Caki2 (cell line): ENCODE results near the gene CNTNAP1. TPM values are rescaled to one million over a fixed set of nuclear protein-coding genes. Genes with fewer than 3 reads are reported as not detected.
"Not testable (repeated sequence)": the region's sequence is repeated elsewhere in the genome, so short reads cannot be mapped to it uniquely, and the experiment has no call there.

Source experiments
- DNase-seq: peaks from one replicate; pipeline ENCODE4 v3.0.0-alpha.2; 2015; ENCODE audit warnings: low read depth
- in situ Hi-C: cut with HindIII; loops from 2 replicates; pipeline ENCODE4 v1.10.0; 2016; ENCODE audit warnings: low sequenced_read_pairs, low pct_unique_long_range_greater_than_20kb, mixed read lengths
- total RNA-seq: library from RNA; depleted of rRNA; stranded (reverse); fragments of >200 nt; shearing (Covaris generic); gene quantifications from 2 replicates; pipeline ENCODE4 v1.2.3, GENCODE V29; 2014; ENCODE audit warnings: low replicate concordance

Gene CNTNAP1
- total RNA-seq, 1 experiment from 2014 or later = 3.2 TPM

DNA sequence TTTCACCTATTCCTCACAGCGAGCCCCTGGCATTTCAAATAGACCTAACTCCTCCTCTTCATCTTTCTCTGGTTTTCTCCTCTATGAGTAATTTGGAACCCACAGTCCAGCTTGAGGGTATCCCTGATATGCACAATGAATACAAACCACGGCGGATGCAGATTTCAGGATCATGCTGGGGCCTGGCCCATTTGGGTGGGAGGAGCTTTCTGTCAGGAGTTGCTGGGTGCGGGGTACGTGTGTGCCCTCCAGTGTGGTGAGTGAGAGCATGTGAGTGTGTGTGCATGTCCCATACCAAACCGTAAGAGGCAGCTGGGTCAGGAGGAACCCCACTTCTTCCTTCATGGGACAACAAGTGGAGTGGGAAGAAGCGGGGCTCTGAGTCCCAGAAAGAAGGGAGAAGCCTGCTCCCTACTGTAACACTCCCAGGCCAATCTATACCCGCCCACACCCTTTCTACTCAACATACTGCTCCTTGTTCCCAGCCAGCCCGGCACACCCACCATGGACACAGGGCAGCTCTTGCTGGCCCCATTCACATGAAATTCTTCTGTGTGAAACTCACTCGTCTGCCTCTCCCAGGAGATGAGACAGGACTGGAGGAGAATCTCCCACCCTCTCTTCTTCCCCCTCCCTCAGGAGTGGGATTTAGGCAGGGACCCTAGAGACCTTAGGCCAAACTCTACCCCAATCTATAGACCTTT is 18.4 kb downstream of the CNTNAP1 start:
- in situ Hi-C loops = no loop called here
- no peak for DNase-seq

DNA sequence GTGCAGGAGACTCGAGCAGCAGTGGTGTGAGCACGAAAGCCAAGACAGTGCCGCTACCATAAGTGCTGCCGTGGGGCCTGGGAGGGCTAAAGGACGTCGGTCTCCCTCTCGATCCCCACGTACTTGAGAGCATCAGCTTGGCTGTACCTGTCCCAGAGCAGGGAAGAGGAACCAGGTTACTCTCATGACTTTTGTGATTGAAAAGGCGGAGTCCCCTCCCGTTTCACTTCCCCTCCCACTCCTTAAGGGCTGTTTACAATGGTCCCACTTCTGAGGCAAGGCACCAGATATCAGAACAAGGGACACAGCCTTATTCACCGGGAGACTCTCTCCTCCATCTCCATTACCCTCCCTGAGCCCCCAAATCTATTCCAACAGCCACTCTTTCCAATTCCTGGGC is 20.1 kb downstream of the CNTNAP1 start:
- DNase-seq = no peak
- in situ Hi-C loops = no loop called here

DNA sequence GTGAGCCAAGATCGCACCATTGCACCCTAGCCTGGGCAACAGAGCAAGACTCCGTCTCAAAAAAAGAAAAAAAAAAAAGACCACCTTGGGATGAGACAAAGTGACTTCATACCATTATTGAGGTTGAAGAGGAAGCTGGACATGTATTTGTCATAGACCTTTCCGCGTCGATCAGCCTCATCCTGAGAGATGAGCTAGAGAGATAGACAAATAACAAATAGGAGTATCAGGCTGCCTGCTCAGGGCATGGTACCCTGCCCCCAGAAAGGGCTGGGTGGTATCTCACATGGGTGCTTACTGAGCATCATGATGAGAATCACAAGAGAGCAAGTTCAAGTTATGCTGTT is 22.1 kb downstream of the CNTNAP1 start:
- in situ Hi-C loops = no loop called here
- no peak for DNase-seq

DNA sequence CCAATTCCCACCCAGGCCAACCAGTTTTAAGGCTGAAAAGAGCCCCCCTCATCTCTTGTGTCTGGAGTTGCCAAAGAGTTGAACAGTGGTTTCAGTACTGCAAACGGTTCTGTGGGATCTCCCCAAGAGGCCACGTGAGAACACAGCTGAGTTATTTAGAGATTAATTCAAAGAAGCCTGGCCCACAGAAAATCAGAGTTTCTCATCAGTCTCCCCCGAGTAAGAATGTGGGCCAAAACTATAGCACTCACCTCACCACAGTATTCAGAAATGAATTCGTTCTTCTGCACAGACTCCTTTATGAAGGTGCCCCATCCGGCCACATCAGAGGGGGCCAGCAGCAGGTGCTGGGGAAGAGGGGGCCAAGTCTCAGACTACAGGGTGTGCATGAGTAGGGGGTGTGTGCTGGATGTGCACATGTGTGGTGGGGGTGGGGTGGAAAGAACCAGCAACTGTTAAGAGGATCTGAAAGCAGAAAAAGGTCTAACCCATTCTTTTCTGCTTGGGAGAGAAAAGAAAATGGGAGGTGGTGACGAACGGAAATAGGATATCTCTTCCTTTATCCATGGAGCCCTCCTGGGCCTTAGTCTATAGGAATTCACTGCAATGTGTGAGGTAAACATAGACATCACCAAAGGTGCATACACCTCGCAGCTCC is 22.6 kb downstream of the CNTNAP1 start:
- DNase-seq = no peak
- in situ Hi-C loops = no loop called here

DNA sequence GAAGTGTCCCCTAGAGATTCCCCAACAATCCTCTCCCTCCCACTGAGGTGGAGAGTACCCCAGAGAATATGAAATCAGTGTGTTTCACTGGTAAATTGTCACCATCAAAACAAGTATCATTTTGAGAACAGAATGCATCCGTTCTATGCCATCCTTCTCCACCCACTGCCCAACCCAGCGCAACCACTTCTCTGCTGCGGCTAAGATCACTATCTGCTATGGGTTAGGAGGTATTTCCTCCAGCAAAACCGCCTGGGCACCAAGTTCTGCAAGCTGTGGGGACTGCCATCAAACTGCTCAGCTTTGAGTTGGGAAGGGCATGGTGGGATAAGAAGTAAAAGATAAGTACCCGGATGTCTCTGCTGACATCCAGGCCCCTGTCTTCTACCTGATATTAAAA is 24.4 kb downstream of the CNTNAP1 start:
- in situ Hi-C loops = no loop called here

DNA sequence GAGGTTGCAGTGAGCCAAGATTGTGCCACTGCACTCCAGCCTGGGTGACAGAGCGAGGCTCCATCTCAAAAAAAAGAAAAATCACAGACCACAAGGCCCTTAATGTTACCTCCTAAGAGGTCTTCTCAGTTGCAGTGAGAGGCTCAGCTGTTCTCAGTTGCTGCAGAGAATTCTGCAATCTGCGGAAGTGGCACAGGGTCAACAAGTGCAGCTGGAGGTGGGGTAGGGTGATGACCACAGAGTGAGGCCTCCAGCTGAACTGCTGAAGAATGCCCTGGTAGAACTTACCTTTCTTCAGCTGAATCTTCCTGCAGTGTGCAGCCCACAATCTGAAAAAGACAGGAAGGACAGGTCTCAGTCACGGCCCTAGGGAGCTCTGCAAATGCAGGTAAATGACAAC is 26.3 kb downstream of the CNTNAP1 start:
- in situ Hi-C loops = no loop called here
- DNase-seq = no peak

More for the DNA sequence above, 24.4 kb downstream of the CNTNAP1 start:
- DNase-seq = no peak

DNA sequence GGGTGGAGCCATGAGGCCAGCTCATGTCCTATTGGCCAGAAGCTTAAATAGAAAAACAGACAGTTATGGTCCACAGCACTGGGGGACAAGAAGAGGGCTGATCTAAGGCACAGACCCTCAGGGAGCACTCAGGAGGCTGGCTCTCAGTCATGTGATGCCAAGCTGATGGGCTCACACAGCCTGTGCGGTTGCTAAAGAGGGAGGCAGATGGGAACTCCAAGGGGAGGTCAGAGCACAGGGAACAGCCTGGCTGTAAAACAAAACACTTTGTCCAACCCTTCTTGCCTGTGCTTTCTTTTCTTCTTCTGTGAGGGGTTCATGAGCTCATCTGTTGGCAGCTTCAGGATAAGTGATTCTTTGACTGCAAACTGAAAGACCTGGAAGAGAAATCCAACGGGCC is 27.2 kb downstream of the CNTNAP1 start:
- in situ Hi-C loops = no loop called here

DNA sequence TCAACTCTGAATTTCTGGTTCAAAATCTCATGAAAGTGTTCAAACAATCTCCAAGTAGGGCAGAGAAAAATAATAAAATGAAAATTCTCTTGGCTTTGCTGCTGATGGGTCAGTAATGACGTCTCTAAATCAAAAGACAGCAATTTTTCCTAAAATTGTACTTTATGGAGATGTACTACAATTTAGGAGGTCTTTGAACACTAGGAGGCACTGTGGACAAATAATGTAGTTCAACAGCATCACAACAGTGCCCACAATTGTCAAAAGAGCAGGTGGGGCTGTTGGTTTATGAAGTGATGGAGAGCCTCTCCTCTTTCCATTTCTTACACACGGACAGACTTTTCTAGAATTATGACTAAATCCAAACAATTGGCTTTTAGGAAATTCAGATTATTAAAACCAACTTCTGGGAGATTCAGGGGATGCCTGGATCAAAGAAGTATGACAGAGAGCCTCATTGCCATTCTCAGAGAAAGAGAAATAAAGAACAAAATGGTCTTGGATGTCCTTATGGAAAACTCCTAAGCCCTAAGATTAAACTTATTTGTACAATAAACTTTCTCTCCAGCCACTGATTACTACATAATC is 38.8 kb downstream of the CNTNAP1 start:
- peak; percentile 42 for DNase-seq
- in situ Hi-C loops = no loop called here

More for the DNA sequence above, 27.2 kb downstream of the CNTNAP1 start:
- DNase-seq = no peak

- in situ Hi-C loops = no loop called here
- DNase-seq = no peak
These were observed 41.3 kb downstream of the CNTNAP1 start for GRCh38 chr17:42723636-42724035.

DNA sequence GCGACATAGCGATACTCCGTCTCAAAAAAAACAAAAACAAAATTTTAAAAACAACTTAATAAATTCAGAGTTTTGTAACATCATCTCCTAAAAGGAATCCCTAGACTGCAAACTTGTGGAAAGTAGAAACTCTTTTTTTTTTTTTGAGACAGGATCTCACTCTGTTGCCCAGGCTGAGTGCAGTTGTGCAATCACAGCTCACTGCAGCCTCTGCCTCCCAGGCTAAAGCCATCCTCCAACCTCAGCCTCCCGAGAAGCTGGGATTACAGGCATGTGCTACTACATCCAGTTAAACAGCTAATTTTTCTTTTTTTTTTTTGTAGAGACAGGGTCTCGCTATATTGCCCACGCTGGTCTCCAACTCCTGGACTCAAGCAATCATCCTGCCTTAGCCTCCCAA is 42.8 kb downstream of the CNTNAP1 start:
- no peak for DNase-seq
- in situ Hi-C loops = loop anchor here (25.0 kb wide), 1 partner anchor 113 kb away; the partner anchor contains the start of genes RETREG3 and TUBG1

DNA sequence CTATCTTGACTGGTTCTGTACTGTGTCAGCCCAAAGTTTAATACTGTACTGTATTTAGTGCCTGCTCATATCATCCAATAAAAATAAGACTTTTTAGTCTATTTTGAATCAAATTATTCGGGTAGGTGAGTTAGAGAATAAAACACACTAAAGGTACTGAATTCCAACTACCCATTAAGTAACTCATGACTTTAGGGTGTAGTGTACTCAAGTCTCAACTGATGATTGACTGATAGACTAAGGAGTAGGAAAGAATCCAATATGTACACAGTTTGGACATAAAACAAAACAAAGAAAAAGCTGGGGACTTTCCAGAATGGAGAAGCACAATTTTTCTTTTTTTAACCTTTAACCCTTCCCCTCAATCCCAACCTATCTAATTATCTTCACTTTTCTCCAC is 58.4 kb downstream of the CNTNAP1 start:
- in situ Hi-C loops = loop anchor here (25.0 kb wide), 1 partner anchor 128 kb away; the partner anchor contains the start of genes RETREG3 and TUBG1
- no peak for DNase-seq

- in situ Hi-C loops = loop anchor here (25.0 kb wide), 1 partner anchor 131 kb away; the partner anchor contains the start of genes RETREG3 and TUBG1
These were observed 60.6 kb downstream of the CNTNAP1 start for GRCh38 chr17:42742916-42743315.

GRCh38 chr17:42743595-42744282 is 61.4 kb downstream of the CNTNAP1 start:
- in situ Hi-C loops = loop anchor here (25.0 kb wide), 1 partner anchor 131 kb away; the partner anchor contains the start of genes RETREG3 and TUBG1
- no peak for DNase-seq

More at GRCh38 chr17:42742916-42743315, 60.6 kb downstream of the CNTNAP1 start:
- not testable (repeated sequence) for DNase-seq

GRCh38 chr17:42744283-42744805 is 62.0 kb downstream of the CNTNAP1 start:
- in situ Hi-C loops = loop anchor here (25.0 kb wide), 1 partner anchor 132 kb away; the partner anchor contains the start of genes RETREG3 and TUBG1
- peak; percentile 85 for DNase-seq

DNA sequence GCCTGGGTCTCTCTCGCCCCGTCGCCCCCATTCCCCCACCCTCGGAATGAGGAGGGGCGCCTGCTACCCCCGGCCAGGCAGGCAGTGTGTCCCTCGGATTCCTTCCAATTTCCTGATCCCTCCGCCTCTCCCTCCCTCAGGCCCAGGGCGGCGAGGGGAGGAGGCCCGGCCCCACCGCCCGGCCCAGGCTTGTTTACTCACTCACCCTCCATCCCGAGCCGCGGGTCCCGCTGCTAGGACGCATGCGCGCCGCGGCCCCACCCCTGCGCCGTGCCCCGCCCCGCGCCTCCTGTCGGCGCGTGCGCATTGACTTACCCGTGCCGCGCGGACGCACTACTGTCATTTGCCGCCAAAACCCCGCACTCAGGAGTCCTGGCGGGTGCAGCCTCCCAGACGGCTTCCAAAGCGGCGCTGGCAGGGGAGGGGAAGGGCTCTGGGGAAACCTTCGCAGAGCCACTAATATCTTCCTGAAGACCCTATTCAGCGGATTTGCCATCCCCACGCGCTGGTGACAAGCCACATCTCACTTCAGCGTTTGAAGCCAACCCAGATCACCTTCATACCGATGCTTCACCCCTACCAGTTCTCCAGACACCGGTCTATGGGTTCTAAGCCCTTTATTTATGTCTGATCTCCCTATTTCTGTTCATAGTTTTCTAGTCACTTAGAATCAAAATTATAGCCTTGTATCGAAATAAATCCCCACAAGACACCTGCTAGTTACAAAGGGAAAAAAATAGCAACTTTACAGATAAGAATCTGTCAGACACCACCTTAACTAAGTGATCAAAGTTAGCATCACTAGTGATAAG is 62.7 kb downstream of the CNTNAP1 start, which contains the start of gene EZH1:
TSS of gene EZH1 (minus strand) at position 235 of the 812 bp plus-strand sequence. CDS start 16,099 bp downstream, outside the sequence.
- DNase-seq = peak; percentile 91
- in situ Hi-C loops = loop anchor here (25.0 kb wide), 1 partner anchor 133 kb away; the partner anchor contains the start of genes RETREG3 and TUBG1

DNA sequence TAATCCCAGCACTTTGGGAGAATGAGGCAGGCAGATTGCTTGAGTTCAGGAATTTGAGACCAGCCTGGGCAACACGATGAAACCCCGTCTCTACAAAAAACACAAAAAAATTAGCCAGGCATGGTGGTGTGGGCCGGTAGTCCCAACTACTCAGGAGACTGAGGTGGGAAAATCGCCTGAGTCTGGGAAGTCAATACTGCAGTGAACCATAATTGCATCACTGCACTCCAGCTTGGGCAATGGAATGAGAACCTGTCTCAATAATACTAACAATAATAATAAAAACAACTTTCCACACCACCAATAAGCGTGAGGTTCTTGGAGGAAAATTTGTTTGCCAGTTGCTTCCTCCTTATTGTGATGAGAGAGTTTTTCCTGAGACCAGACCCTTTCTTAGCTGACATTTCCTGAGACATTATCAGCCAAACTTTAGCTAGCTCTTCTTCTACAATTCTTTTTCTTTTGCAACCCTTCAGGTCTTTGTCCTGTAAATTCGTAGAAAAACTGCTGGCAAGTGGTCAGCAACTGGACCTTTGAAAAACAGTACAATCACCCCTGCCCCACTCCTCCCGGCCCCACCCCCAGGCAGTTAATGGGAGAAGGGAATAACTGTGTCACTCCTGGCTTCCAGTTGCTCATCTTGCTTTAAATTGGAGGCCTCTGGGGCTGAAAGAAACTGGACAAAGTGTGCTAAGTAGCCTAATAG is 66.0 kb downstream of the CNTNAP1 start:
- in situ Hi-C loops = loop anchor here (25.0 kb wide), 1 partner anchor 136 kb away; the partner anchor contains the start of genes RETREG3 and TUBG1
- DNase-seq = no peak
